AG08396 (cell line): Measurements from ENCODE around the gene KCNMB1.
"Not testable (repeated sequence)": the region's sequence is repeated elsewhere in the genome, so short reads cannot be mapped to it uniquely, and the experiment has no call there.

Source experiments
- DNase-seq: peaks from one replicate; pipeline ENCODE4 v3.0.0; 2012; ENCODE audit warnings: low spot score, mixed read lengths

Gene KCNMB1

GRCh38 chr5:170376526-170376925 lies 12.6 kb downstream of the KCNMB1 start:
- not testable (repeated sequence) for DNase-seq

- no peak for DNase-seq
These were observed 13.9 kb downstream of the KCNMB1 start for GRCh38 chr5:170375283-170375682.

GRCh38 chr5:170372971-170373370 lies 16.2 kb downstream of the KCNMB1 start:
- no peak for DNase-seq

GRCh38 chr5:170368586-170368985 lies 20.6 kb downstream of the KCNMB1 start:
- DNase-seq = no peak

- no peak for DNase-seq
These were observed 22.9 kb downstream of the KCNMB1 start for GRCh38 chr5:170366276-170366675.

GRCh38 chr5:170365831-170366230 lies 23.3 kb downstream of the KCNMB1 start:
- DNase-seq = no peak

- no peak for DNase-seq
These were observed 24.2 kb downstream of the KCNMB1 start for GRCh38 chr5:170365011-170365410.

GRCh38 chr5:170363671-170364070 lies 25.5 kb downstream of the KCNMB1 start:
- DNase-seq = no peak

- DNase-seq = no peak
These were observed 26.5 kb downstream of the KCNMB1 start for GRCh38 chr5:170362656-170363055.

- no peak for DNase-seq
These were observed 27.1 kb downstream of the KCNMB1 start for GRCh38 chr5:170362102-170362501.

GRCh38 chr5:170361616-170362015 lies 27.6 kb downstream of the KCNMB1 start:
- no peak for DNase-seq

GRCh38 chr5:170361116-170361515 lies 28.1 kb downstream of the KCNMB1 start:
- DNase-seq = no peak

GRCh38 chr5:170360709-170361108 lies 28.5 kb downstream of the KCNMB1 start:
- DNase-seq = no peak

- no peak for DNase-seq
These were observed 31.2 kb downstream of the KCNMB1 start for GRCh38 chr5:170357955-170358444.

- no peak for DNase-seq
These were observed 33.5 kb downstream of the KCNMB1 start for GRCh38 chr5:170355601-170356098.

- no peak for DNase-seq
These were observed 35.2 kb downstream of the KCNMB1 start for GRCh38 chr5:170353961-170354360.

- no peak for DNase-seq
These were observed 36.0 kb downstream of the KCNMB1 start for GRCh38 chr5:170353011-170353761.

- DNase-seq = no peak
These were observed 41.0 kb downstream of the KCNMB1 start for GRCh38 chr5:170348137-170348633.

GRCh38 chr5:170347022-170347567 lies 42.1 kb downstream of the KCNMB1 start:
- DNase-seq = no peak

- DNase-seq = no peak
These were observed 43.2 kb downstream of the KCNMB1 start for GRCh38 chr5:170345971-170346370.

- DNase-seq = no peak
These were observed 46.0 kb downstream of the KCNMB1 start for GRCh38 chr5:170343177-170343576.

- DNase-seq = no peak
These were observed 46.9 kb downstream of the KCNMB1 start for GRCh38 chr5:170342153-170342725.

GRCh38 chr5:170341545-170341944 lies 47.6 kb downstream of the KCNMB1 start:
- no peak for DNase-seq
